Pons (tissue), 1 donor: Measurements from ENCODE around the gene MVD.
"Not testable (repeated sequence)": the region's sequence is repeated elsewhere in the genome, so short reads cannot be mapped to it uniquely, and the experiment has no call there.

Experiments
- DNase-seq: peaks from one replicate; pipeline ENCODE4 v3.0.0-alpha.2; 2016; ENCODE audit warnings: low spot score

The MVD gene

DNA sequence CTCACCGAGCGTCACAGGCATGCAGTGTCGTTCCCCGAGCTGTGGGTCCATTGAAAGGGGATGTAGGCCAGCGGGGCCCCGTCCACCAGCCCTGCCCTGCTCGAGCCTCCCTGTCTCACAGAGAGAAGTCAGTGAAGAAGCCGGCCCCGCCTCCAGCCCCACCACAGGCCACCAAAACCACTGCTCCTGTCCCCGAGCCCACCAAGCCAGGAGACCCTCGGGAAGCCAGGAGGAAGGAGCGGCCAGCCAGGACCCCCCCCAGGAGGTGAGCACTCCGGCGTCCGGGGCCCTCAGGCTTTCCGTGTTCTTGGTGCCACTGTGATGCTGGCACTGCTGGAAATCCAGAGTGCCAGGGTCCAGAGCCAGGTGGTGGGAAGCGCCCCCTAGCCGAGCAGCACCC is 38.4 kb downstream of the MVD start:
- DNase-seq, result no peak

DNA sequence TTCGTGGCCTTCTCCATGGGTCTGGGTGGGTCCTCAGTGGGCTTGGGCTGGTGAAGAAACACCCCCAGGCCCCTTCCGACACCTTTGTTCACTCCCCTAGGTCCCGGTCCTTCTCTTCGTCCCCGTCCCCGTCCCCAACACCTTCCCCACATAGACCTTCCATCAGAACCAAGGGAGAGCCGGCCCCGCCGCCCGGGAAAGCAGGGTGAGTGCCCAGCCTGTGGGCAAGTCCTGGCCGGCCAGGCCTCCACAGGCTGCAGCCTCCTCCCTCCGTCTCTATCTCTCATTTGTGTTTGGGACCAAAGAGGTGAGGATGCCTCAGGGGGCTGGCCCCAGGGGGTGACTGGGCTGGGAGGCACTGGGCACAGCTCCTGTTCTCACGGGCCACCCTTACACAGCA is 39.0 kb downstream of the MVD start:
- no peak for DNase-seq

GRCh38 chr16:88622866-88623265 is 40.0 kb downstream of the MVD start:
- DNase-seq, result no peak

DNA sequence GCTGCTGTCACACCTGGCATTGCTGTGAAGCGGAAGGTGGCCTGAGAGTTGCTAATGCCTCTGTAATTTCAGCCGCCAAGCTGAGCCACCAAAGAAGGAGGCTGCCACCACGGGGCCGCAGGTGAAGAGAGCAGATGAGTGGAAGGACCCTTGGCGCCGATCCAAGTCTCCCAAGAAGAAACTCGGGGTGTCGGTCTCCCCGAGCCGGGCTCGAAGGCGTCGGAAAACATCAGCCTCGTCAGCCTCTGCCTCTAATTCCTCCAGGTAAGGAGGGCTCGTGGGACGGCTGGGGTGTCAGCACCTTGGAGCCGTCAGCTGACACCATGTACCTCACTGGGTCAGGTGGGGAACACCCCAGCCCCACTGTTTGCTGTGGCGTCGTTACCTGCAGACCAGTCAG is 40.8 kb downstream of the MVD start:
- no peak for DNase-seq

DNA sequence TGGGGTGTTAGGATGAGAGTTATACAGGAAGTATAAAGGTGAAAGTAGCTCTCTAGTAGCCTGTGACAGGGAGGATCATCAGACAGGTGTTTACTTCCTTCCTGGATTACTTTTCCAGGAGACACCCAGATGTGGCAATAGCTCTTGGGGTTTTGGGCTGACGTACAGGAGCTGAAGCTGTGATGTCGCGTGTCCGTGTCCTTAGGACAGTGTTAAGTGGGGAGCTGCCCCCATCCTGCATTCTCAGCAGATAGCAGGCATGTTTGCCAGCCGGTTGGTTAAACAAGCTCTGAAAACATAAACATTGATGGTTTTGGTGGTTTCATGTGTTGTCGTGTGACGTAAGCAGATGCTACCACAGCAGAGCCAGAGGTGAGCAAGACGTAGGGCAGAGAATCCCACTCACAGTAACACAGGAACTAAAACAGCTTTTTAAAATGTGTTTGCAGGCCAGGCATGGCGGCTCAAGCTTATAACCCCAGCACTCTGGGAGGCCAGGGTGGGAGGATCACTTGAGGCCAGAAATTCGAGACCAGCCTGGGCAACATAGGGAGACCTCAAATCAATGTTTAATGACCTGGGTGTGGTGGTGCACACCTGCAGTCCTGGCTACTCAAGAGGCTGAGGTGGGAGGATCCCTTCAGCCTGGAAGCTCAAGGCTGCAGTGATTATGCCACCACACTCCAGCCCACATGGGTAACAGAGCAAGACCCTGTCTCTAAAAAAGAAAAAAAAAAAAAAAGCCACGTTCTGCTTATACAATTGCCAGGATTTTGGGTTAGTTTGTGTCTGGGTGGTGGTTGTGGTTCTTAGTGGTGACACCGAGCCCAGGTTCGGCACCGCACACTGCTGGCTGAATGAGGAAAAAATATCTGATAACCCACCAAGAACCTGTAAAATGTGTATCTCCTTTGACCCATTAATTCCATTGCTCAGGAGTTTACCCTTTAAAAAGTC is 42.8 kb downstream of the MVD start:
- no peak for DNase-seq

DNA sequence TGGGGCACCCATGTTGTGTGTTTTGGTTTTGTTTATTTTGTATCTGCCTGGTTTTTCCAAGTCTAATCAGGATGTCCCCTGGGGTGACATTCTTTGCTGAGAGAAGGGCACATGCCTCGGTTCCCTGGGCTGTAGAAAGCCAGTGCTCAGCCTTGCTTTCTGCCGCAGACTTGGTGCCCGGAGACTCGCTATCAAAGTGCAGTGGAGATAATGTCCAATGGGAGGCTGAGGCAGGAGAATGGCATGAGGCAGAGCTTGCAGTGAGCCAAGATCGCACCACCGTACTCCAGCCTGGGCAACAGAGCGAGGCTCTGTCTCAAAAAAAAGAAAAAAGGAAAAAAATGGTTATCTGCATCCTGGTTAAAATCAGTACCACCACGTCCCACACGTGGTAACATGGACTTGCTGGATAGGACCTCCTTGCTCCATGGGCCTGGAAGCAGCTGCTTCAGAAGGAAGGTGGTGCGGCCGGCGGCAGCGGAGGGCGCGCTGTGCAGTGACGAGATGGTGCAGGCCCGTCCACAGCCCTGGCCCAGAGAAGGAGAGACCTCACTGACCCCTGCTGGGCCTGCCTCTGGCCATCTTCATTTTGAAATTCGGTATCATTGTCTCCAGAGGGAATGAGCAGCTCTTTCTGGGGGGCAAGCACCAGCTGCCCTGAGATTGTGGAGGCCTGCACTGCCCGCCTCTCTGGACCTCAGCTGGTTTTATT is 43.8 kb downstream of the MVD start:
- DNase-seq, result no peak

GRCh38 chr16:88618182-88618955 is 44.5 kb downstream of the MVD start:
- DNase-seq, result no peak

- no peak for DNase-seq
Measured at GRCh38 chr16:88617268-88618031, 45.4 kb downstream of the MVD start.

DNA sequence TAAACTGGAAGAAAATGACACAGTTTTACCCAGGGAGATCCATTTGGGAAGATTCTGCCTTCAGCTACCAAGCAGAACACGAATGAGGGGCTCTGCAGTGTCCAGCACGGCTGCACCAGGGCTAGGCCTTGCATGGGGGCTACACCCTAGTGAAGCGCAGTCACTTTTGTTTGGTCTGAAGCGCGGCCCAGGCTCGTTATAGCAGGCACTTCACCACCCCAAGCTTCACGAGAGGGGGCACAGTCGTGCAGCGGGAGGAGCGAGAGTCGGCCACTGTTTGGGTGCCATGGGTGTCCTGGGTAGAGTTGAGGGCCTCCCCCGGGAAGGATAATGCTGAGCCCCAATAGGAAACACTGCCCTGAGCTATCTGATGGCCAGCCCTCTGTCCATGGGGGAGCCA is 46.2 kb downstream of the MVD start:
- DNase-seq, result no peak

- no peak for DNase-seq
Measured at GRCh38 chr16:88616320-88616719, 46.6 kb downstream of the MVD start.

DNA sequence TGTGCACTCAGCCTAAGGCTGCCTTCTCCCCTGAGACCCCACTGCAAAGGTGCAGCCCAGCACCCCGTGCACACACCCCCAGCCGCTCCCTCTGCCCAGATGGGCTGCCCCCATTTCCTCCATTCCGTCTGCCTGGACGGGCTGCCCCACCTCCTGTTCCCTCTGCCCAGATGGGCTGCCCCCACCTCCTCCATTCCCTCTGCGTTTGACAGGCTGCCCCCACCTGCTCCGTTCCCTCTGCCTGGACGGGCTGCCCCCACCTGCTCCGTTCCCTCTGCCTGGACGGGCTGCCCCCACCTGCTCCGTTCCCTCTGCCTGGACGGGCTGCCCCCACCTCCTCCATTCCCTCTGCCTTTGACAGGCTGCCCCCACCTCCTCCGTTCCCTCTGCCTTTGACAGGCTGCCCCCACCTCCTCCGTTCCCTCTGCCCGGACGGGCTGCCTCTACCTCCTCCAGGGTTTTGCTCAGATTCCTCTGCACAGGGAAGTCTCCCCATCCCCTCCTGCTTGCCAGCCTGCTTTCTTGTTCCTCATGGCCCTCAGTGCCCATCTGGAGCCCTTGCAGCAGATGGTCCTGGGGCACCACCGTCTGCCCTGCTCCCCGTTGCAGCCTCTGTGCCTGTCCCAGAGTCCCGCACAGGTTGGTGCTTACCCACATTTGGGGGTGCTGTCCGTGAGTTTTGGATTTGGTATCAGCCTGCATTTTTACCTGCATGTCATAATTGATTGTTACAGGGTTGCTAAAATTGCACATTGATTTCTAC is 47.9 kb downstream of the MVD start:
- no peak for DNase-seq

- peak; percentile 40 for DNase-seq
Measured at GRCh38 chr16:88613911-88614817, 48.7 kb downstream of the MVD start.

DNA sequence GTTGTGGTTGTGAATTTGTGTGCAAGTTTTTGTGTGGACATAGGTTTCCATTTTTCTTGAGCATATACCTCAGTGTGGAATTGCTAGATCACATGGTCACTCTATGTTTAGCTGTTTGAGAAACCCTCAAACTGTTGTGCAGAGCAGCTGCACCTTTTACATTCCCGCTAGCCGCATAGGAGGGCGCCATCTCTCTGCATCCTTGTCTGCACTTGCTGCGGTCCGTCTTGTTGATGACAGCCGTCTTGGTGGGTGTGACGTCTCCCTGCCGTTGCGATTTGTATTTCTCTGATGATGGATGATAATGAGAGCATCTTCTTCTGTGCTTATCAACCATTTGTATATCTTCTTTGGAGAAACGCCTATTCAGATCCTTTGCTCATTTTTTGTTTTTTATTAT is 49.6 kb downstream of the MVD start:
- no peak for DNase-seq

GRCh38 chr16:88610909-88611812 is 51.7 kb downstream of the MVD start:
- no peak for DNase-seq

DNA sequence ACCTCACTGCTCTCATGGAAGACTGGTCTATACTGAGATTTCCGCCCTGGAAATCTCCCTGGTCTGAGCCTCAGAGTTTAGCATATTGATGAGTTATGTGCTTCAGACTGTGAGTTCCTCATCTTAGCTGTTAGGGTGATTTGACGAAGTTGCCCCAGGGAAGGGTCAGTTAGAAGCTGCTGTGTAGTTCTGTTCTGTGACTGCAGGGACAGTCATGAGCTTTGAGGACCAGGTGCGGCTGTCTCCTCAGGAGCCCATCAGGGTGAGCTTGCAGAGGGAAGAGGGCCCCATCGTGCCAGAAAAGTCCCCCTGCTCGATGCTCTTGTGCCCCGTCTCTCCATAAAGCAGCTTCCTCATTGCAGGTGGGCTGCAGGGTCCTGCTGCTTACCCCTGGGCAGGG is 52.8 kb downstream of the MVD start:
- DNase-seq, result no peak

- DNase-seq, result not testable (repeated sequence)
Measured at GRCh38 chr16:88609426-88609825, 53.5 kb downstream of the MVD start.

- DNase-seq, result no peak
Measured at GRCh38 chr16:88608076-88608475, 54.8 kb downstream of the MVD start.

DNA sequence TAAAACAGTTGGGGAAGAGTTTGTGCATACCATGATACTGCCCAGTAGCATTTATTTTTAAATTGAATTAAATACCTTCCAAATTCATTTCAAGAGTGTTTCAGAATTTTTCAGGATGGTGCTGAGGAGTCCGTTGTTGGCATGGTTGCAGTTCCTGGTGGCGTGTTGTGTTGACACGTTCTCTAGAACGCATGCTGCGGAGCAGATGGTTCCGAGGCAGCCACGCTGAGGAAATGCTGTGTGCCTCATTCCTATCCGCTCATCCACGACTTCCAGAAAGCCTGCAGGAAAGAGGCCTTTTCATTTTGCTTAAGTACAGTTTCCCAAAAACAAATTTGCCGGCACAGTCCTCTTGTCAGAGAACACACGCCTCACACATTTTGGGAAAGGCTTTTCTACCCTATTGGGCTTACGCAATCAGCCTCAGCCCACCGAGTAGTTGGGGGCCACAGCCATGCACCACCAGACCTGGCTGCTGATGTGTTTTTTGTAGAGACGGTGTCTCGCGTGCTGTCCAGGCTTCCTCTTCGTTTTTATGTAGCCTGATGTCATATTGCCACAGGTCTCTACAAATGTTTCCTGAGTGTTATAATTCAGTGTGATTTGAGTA is 56.6 kb downstream of the MVD start:
- no peak for DNase-seq
